Thoracic aorta (tissue), 2 donors: Measurements from ENCODE around the gene CD80. TPM values are rescaled to one million over a fixed set of nuclear protein-coding genes. Genes with fewer than 3 reads are reported as not detected.
A peak's percentile ranks its signal among the peaks of the same experiment; 100 is the strongest.

Source experiments
- ATAC-seq: fragments of 150-250 bp; one replicate; pipeline ENCODE4 v1.8.0; 2017; ENCODE audit warnings: low read depth; ENCODE audit not compliant: insufficient number of reproducible peaks, low FRiP score
- DNase-seq: peaks from one replicate; pipeline ENCODE4 v3.0.0-alpha.2; 2020; ENCODE audit warnings: low spot score
- H3K27ac ChIP-seq, 2 donors: fragments of 200-600 bp; sonication (generic); 1 replicate in 1 of 2; 2 replicates in 1 of 2; pipeline ENCODE4 v1.5.1; 2016; ENCODE audit warnings: mild to moderate bottlenecking in 2 of 2, moderate library complexity in 2 of 2
- H3K27me3 ChIP-seq: fragments of 200-600 bp; sonication (generic); replicated peaks from 2 replicates; pipeline ENCODE4 v1.6.0; 2016; ENCODE audit warnings: mild to moderate bottlenecking; ENCODE audit not compliant: insufficient read depth
- H3K36me3 ChIP-seq: fragments of 200-600 bp; sonication (generic); one replicate; pipeline ENCODE4 v1.5.1; 2016
- H3K4me1 ChIP-seq, 2 donors: fragments of 200-600 bp; sonication (generic); 1 replicate in 1 of 2; 2 replicates in 1 of 2; pipeline versions ENCODE4 v1.5.1 to v1.6.0; 2016; ENCODE audit warnings: low read depth in 2 of 2, mild to moderate bottlenecking in 1 of 2; ENCODE audit not compliant: control insufficient read depth in 1 of 2
- H3K4me3 ChIP-seq: fragments of 200-600 bp; sonication (generic); 2 replicates; pipeline ENCODE4 v1.5.1; 2016; ENCODE audit warnings: mild to moderate bottlenecking
- H3K9me3 ChIP-seq: fragments of 200-600 bp; sonication (generic); 2 replicates; pipeline ENCODE4 v1.5.1; 2016
- total RNA-seq, 2 donors: library from RNA; depleted of rRNA; stranded (reverse); fragments of >200 nt; gene quantifications; one replicate each; pipeline versions ENCODE4 v1.1.0 to v1.2.3, GENCODE V29; 2016
- TF ChIP-seq, protein P1 (sequence below): fragments of 200-600 bp; sonication (generic); IDR thresholded peaks from one replicate; pipeline ENCODE4 v1.5.1; 2019; ENCODE audit warnings: antibody characterized with exemption

CD80 gene, protein sequence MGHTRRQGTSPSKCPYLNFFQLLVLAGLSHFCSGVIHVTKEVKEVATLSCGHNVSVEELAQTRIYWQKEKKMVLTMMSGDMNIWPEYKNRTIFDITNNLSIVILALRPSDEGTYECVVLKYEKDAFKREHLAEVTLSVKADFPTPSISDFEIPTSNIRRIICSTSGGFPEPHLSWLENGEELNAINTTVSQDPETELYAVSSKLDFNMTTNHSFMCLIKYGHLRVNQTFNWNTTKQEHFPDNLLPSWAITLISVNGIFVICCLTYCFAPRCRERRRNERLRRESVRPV
- total RNA-seq = under 1 TPM in 1 of 2 donors, not detected in 1; 0.14 TPM

DNA sequence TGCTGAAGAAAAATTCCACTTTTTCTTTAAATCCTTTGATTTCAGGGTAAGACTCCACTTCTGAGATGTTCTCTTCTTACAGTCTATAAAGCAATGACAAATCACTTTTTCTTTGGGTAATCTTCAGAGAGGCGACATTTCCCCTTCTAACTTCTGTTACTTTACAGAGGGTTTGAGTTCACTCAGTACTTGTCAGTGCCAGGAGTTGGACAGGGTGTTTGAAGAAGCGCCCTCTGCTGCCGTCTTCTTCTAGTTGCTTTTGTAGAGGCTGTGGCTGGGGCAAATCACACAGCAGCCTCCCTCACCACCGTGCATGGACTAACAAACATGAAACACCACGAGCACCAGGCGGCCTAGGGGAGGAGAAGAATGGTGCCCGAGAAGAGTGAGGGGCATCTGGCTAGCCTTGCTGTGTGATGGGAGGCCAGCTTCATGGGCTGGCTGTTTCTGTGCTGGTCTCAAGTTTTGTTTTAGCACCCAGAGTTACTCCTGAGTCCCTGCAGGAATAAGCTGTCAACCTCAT is at the start of gene CD80:
Gene CD80 (minus strand): TSS at position 174 of the 523 bp plus-strand sequence. CDS start 1,886 bp downstream, outside the sequence.
- TF ChIP-seq, protein P1, sequence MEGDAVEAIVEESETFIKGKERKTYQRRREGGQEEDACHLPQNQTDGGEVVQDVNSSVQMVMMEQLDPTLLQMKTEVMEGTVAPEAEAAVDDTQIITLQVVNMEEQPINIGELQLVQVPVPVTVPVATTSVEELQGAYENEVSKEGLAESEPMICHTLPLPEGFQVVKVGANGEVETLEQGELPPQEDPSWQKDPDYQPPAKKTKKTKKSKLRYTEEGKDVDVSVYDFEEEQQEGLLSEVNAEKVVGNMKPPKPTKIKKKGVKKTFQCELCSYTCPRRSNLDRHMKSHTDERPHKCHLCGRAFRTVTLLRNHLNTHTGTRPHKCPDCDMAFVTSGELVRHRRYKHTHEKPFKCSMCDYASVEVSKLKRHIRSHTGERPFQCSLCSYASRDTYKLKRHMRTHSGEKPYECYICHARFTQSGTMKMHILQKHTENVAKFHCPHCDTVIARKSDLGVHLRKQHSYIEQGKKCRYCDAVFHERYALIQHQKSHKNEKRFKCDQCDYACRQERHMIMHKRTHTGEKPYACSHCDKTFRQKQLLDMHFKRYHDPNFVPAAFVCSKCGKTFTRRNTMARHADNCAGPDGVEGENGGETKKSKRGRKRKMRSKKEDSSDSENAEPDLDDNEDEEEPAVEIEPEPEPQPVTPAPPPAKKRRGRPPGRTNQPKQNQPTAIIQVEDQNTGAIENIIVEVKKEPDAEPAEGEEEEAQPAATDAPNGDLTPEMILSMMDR = no peak
- DNase-seq = no peak
- H3K9me3 ChIP-seq = no peaks in the 10 kb centered on the region
- no peak within 1 kb of the TSS for H3K4me3 ChIP-seq
- no peak for ATAC-seq
- no peak within 1 kb of the TSS for H3K27ac ChIP-seq
- no peaks in the 10 kb centered on the region for H3K36me3 ChIP-seq
- H3K4me1 ChIP-seq = no peaks in the 10 kb centered on the region
- H3K27me3 ChIP-seq = no peaks in the 10 kb centered on the region

GRCh38 chr3:119608405-119609000 is 49.1 kb upstream of the CD80 start:
- no peaks in the 10 kb centered on the region for H3K27me3 ChIP-seq
- no peak overlapping the region for H3K27ac ChIP-seq
- no peak overlapping the region for H3K4me3 ChIP-seq
- H3K9me3 ChIP-seq = no peaks in the 10 kb centered on the region
- no peaks in the 10 kb centered on the region for H3K36me3 ChIP-seq
- H3K4me1 ChIP-seq = no peaks in the 10 kb centered on the region
- DNase-seq (no peak), ATAC-seq (no peak)
- TF ChIP-seq, protein P1 = no peak

DNA sequence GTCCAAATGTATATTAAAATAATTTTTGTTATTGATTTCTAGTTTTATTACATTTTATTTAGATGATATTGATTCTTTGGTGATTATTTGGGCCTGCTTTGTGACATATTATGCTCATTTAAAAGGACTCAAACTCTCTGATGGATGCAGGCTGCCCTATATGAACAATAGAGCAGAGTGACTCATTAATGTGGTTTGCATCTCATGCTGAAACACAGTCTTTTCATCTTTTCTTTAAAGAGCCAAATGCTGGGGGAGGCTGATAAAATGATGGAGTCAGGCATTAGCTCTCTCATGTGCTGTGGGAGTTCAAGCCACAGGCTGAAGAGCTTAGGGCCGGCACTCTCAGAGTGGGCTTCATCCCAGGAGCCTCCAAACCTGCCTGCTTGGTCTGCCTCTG is 45.5 kb upstream of the CD80 start:
- Histone ChIP-seq H3K4me3 (no peak overlapping the region), H3K36me3 (no peaks in the 10 kb centered on the region), H3K27me3 (no peaks in the 10 kb centered on the region), H3K27ac (no peak overlapping the region), H3K9me3 (no peaks in the 10 kb centered on the region), H3K4me1 (peaks cover 0 to 13% of the 10 kb centered on the region in 2 donors)
- DNase-seq (no peak), ATAC-seq (no peak)
- TF ChIP-seq, protein P1 = no peak

- ATAC-seq = no peak
- Histone ChIP-seq H3K4me3 (no peak overlapping the region), H3K9me3 (no peaks in the 10 kb centered on the region), H3K36me3 (no peaks in the 10 kb centered on the region), H3K27ac (peak overlapping the region in 1 of 2 donors; percentile 35), H3K4me1 (peaks cover 0 to 13% of the 10 kb centered on the region in 2 donors), H3K27me3 (no peaks in the 10 kb centered on the region)
- DNase-seq = no peak
- TF ChIP-seq, protein P1 = no peak
Observed at GRCh38 chr3:119602676-119603075, 43.3 kb upstream of the CD80 start.

GRCh38 chr3:119601154-119601553 is 41.7 kb upstream of the CD80 start:
- ATAC-seq (no peak), DNase-seq (no peak)
- TF ChIP-seq, protein P1 = no peak
- peaks cover 0 to 17% of the 10 kb centered on the region in 2 donors for H3K4me1 ChIP-seq
- no peaks in the 10 kb centered on the region for H3K9me3 ChIP-seq
- H3K27ac ChIP-seq = no peak overlapping the region
- no peaks in the 10 kb centered on the region for H3K36me3 ChIP-seq
- H3K27me3 ChIP-seq = no peaks in the 10 kb centered on the region
- H3K4me3 ChIP-seq = no peak overlapping the region
